ENCODE measurements around the gene SBK3. TPM values are rescaled to one million over a fixed set of nuclear protein-coding genes. Genes with fewer than 3 reads are reported as not detected.
"Not testable (repeated sequence)": the region's sequence is repeated elsewhere in the genome, so short reads cannot be mapped to it uniquely, and the experiment has no call there.

Gene SBK3
- total RNA-seq = not detected in 2 replicates

GRCh38 chr19:55545443-55545842 is at the start of gene SBK3:
Gene SBK3, minus strand, starts transcription at chr19:55545543. Its CDS starts 0 bp downstream, at chr19:55545543.
- intact Hi-C loops (cut with micrococcal nuclease) = no loop called here

- intact Hi-C loops (cut with micrococcal nuclease) = no loop called here
Observed at GRCh38 chr19:55593096-55593772, 47.9 kb upstream of the SBK3 start.

- intact Hi-C loops (cut with micrococcal nuclease) = no loop called here
Observed at GRCh38 chr19:55592391-55593090, 47.2 kb upstream of the SBK3 start.

GRCh38 chr19:55591555-55591954 is 46.2 kb upstream of the SBK3 start:
- intact Hi-C loops (cut with micrococcal nuclease) = no loop called here

- intact Hi-C loops (cut with micrococcal nuclease) = no loop called here
Observed at GRCh38 chr19:55590617-55591016, 45.3 kb upstream of the SBK3 start.

GRCh38 chr19:55590109-55590508 is 44.8 kb upstream of the SBK3 start:
- intact Hi-C loops (cut with micrococcal nuclease) = no loop called here

- intact Hi-C loops (cut with micrococcal nuclease) = no loop called here
Observed at GRCh38 chr19:55588738-55589137, 43.4 kb upstream of the SBK3 start.

GRCh38 chr19:55586976-55587668 is 41.8 kb upstream of the SBK3 start:
- intact Hi-C loops (cut with micrococcal nuclease) = loop anchor here (1.0 kb wide), 5 partner anchors 12 to 111 kb away; partner anchors contain the start of genes FIZ1, ZNF628, ZNF784 and ZNF865

- intact Hi-C loops (cut with micrococcal nuclease) = no loop called here
Observed at GRCh38 chr19:55585658-55586339, 40.5 kb upstream of the SBK3 start.

GRCh38 chr19:55584871-55585270 is 39.5 kb upstream of the SBK3 start:
- intact Hi-C loops (cut with micrococcal nuclease) = no loop called here

GRCh38 chr19:55583897-55584296 is 38.6 kb upstream of the SBK3 start:
- intact Hi-C loops (cut with micrococcal nuclease) = not testable (repeated sequence)

- intact Hi-C loops (cut with micrococcal nuclease) = not testable (repeated sequence)
Observed at GRCh38 chr19:55582284-55582683, 36.9 kb upstream of the SBK3 start.

- intact Hi-C loops (cut with micrococcal nuclease) = loop anchor here (2.0 kb wide), 2 partner anchors 53 to 1117 kb away; no protein-coding TSS in a partner anchor
Observed at GRCh38 chr19:55581823-55582223, 36.5 kb upstream of the SBK3 start.

- intact Hi-C loops (cut with micrococcal nuclease) = loop anchor here (2.0 kb wide), 2 partner anchors 54 to 1116 kb away; no protein-coding TSS in a partner anchor
Observed at GRCh38 chr19:55581145-55581822, 35.9 kb upstream of the SBK3 start.

- intact Hi-C loops (cut with micrococcal nuclease) = loop anchor here (1.0 to 2.0 kb wide), 4 partner anchors 19 to 1116 kb away; partner anchors contain the start of genes FIZ1 and ZNF865
Observed at GRCh38 chr19:55580628-55581144, 35.3 kb upstream of the SBK3 start, which contains the start of gene ZNF579. Gene ZNF579, minus strand, starts transcription at chr19:55580848. Its CDS starts 1,209 bp downstream, at chr19:55579639.

- intact Hi-C loops (cut with micrococcal nuclease) = loop anchor here (1.0 to 2.0 kb wide), 4 partner anchors 19 to 1115 kb away; partner anchors contain the start of genes FIZ1 and ZNF865
Observed at GRCh38 chr19:55579766-55580621, 34.7 kb upstream of the SBK3 start.

- intact Hi-C loops (cut with micrococcal nuclease) = no loop called here
Observed at GRCh38 chr19:55578761-55579747, 33.7 kb upstream of the SBK3 start.
